GM13976 (cell line): ENCODE data around the gene FGG.
"Not testable (repeated sequence)": the region's sequence is repeated elsewhere in the genome, so short reads cannot be mapped to it uniquely, and the experiment has no call there.

Experiments
- DNase-seq: peaks from one replicate; pipeline ENCODE4 v3.0.0; 2012; ENCODE audit warnings: low spot score
- CTCF ChIP-seq: IDR thresholded peaks from 2 replicates; pipeline ENCODE4 v1.5.1; 2012; ENCODE audit warnings: borderline replicate concordance, mild to moderate bottlenecking; ENCODE audit not compliant: insufficient read depth; ENCODE audit errors: extremely low read depth, missing control alignments, control extremely low read depth
- in situ Hi-C: fragments of 300-500 bp; cut with MboI; formaldehyde crosslinking; loops from one replicate; pipeline ENCODE4 v1.12.0; 2022; ENCODE audit warnings: low sequenced_read_pairs, mixed read lengths, inconsistent platforms; ENCODE audit not compliant: unreplicated experiment

FGG gene

DNA sequence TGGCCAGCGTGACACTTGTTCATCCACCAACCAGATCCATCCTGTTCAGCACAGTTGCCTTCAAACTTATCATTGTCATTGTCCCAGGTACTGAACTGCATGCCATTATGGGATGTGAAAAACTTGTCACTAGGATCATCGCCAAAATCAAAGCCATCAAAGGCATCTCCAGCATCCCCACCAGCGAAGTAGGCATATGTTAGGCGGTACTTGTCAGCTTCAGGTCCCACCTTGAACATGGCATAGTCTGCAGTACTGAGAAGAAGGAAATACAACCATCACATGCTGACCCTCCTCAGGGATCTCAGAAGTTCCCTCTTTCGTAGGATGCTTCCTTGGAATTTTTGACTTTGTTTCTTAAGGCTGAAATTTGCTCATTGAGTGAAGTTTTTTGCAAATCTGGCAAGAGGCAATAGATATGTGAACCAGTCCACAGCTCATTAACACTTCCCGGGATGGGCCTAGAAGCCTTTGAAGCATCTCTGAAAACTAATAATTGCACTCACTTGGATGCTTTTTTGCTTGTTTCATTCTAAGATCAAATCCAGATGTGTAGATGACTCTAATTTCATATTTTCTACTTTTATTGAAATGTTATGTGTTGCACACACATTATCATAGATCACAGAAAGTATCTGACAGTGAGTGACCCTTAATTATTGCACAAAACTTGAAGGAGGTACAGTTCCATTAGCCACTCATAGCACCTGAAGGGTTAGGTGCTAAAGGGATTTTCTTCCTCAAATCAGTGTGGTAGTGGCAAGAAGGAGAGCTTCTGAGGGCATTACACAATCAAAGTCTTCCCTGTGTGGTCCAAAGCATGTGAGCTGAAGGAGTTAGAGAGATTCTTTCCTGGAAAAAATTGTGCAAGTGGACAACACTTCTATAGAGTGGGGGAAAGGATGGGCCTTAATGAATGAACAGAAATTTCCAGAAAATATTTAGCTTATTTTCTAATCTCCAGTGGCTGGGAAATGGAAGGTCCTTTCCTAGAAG lies 5.4 kb downstream of the FGG start:
- in situ Hi-C loops: no loop called here

GRCh38 chr4:154604696-154605200 lies 7.7 kb downstream of the FGG start:
- no peak for DNase-seq
- in situ Hi-C loops: no loop called here

More for the DNA sequence above, 5.4 kb downstream of the FGG start:
- no peak for TF ChIP-seq CTCF
- DNase-seq: no peak

DNA sequence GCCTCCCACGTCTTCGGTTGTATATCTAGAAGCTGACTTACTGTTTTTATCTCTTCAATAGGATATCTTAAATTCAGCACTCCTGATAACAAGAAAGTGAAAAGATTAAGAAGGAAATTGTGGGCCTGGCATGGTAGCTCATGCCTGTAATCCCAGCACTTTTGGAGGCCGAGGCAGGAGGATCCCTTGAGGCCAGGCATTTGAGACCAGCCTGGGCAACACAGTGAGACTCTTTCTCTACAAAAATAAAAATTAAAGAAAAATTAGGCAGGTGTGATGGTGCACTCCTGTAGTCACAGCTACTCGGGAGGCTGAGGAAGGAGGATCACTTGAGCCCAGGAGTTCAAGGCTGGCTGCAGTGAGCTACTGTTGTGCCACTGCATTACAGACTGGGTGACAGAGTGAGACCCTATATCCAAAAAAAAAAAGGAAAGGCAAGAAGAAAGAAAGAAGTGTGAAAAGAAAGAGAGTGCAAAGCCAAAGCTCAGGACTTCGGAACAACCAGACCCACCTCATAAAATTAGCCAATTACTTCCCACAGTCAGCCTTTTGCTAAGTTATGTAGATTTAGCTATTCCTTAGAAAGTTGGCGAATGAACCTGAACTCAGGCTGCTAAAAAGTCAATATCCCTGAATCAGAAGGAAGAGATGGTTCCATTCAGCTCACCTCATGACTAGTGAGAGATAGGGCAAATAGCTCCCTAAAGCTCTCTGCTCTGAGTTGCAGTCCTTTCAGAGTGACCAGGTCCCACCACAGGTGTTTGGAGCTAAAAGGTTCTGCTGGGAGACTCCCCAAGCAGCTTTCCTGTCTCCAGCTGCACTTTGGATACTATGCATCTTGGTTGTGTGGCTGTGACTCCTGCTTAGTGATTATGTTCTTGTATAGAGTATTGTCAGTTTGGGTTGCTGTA lies 9.2 kb downstream of the FGG start:
- no peak for DNase-seq
- no peak for TF ChIP-seq CTCF
- in situ Hi-C loops: no loop called here

More at GRCh38 chr4:154604696-154605200, 7.7 kb downstream of the FGG start:
- no peak for TF ChIP-seq CTCF

DNA sequence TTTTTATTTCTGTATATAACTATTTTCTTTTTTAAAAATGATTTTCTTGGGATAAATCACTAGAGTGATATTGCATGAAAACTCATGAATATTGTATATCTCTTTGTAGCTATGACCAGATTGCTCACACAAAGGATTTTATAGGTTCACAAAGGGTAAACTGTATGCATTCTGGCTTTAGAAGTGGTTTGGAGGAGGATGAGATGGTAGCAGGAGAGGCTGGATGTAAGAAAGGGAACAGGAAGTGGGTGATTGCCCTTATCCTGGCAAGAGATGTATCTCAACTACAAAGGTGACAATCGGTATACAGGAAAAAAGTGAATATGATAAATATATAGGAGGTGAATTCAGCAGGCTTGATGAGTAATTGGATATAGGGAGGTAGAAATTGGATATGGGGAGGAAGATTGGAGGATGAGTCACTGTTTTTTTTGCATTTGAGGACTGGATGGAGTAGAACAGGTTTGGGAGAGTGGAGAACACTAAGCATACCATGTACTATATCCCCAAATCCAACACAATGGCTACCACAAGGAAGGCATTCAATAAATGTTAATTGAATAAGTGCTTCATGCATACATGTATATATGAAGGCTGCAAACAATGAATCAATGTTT lies 9.9 kb downstream of the FGG start:
- no peak for DNase-seq
- TF ChIP-seq CTCF: no peak
- in situ Hi-C loops: no loop called here

- in situ Hi-C loops: no loop called here
- no peak for DNase-seq
- no peak for TF ChIP-seq CTCF
Observed at GRCh38 chr4:154597798-154598774, 14.4 kb downstream of the FGG start.

DNA sequence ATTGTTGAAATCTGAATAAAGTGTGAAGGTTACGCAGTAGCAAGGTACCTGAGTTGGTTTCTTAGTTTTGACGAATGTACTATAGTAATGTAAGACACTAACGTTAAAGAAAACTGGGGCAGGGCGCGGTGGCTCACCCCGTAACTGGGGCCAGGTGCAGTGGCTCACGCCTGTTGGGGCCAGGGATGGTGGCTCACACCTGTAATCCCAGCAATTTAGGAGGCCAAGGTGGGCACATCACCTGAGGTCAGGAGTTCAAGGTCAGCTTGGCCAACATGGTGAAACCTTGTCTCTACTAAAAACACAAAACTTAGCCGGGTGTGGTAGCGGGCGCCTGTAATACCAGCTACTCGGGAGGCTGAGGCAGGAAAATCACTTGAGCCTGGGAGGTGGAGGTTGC lies 15.2 kb downstream of the FGG start:
- in situ Hi-C loops, DNase-seq: not testable (repeated sequence)
